Measurements from ENCODE around the gene GNG2.

Gene GNG2

DNA sequence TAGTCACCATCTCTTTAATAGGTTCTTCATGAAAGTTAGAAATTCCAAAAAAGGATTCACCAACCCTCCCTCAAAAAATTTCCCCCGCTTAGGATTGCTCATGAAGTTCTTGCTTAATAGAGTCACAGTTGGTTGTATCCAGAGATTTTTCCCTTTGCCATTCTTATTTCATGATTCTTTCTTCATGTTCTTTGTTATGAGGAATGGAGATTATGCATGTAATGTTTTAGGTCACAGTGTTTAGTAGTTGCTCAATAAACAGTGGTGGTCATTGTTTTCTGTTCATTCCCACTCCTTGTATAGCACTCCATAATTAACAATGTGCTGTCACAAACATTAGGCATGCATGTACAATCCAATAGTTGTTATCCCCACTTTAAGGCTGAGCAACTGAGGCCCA, 77.7 kb downstream of the GNG2 start:
- H3K4me3 ChIP-seq (ENCODE audit: low read depth, low read length), result no peak overlapping the region

DNA sequence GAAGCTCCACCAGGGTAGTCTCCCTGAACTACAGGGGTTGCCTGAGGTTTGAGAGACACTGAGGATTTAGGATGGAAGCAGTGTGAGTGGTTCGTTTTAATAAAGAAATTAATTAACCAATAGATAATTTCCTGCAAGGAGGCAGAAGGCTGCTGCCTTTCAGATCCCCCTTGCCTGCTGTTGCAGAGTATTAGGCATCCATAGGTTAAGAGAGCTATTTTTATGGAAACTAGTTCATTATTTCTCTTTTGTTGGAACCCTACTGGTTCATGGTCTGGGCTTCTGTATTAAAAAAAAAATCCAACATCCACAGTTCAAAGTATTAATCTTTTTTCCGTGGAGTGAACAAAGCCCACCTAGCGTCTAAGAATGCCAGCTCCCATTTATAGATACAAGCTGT, 78.4 kb downstream of the GNG2 start:
- H3K4me3 ChIP-seq (ENCODE audit: low read depth, low read length), result no peak overlapping the region

DNA sequence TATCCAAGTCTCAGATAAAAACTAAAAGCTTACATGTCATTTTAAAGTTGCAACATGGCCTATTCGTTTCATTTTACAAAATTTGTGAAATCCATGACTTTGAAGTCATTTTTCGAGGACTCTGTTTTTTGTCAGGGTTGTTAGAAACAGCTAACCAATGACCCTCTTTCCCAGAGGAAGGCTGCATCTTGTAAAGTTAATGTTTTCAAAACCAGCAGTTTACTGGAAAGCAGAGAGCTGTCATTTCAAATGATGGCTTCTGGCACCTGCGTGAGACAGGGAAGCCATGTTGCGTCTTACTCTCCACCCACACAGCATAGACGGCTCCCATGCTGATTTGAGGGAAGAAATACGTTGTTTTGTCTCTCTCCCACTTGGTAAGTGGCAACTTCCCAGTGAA, 78.8 kb downstream of the GNG2 start:
- no peak overlapping the region for H3K4me3 ChIP-seq (ENCODE audit: low read depth, low read length)

DNA sequence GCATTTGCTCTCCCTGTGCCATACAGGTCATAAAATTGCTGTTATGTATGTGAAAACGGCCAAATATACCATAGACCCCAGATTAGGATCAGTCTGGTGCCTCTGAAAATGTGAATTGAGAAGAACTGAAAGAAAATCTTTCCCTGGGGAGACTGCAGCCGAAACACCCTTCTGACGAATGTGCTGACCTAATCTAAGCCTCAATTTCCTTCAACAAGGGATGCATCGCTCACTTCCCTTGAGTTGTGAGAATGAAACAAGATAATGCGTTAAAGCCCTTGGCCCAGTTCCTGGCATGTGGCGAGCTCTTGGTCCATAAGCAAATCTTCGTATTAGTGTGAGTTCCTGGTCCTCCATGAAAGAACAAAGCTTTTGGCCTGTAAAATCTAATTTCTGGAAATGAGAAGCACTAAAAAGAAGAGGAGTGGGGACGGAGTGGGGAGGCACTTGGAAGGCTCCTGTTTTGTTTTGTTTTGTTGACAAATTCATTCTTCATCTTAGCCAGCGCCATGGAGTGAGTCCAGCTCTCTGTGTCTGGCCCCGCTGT, 79.4 kb downstream of the GNG2 start:
- no peak overlapping the region for H3K4me3 ChIP-seq (ENCODE audit: low read depth, low read length)

DNA sequence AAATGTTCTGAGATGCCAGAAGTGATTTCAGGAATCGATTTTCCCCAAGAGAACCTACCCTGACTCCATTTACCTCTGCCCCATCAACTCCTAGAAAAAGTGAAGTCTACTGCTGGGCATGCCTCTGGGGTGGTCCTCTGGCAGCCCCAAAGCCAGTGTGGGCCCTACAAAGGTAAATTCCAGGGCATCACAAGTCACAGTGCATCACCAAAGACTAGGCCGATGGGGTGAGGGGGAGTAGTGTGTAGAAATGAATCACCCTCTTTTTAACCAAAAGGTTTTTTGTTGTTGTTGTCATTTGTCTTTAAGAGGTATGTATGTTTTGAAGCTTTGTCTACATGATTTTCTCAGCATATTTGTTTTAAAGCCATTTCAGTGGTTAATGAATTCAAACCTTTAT, 82.6 kb downstream of the GNG2 start:
- H3K4me3 ChIP-seq (ENCODE audit: low read depth, low read length), result no peak overlapping the region

DNA sequence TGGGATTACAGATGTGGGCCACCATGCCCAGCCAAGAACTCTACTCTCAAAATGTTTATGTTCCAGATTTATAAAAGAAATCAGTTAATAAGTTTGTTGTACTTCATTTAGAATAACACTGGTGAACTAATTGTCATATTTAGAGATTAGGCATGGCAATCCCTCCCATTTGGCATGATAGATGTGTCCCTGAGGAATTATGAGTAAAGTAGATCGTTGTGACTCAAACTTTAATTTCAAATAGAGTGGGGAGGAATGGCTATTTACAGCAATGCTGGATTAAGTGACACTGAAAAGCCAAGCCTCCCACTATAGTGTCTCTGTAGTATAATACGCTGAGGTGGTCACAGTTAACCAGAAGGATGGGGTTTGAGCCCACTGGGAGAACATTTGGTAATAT, 89.6 kb downstream of the GNG2 start:
- no peak overlapping the region for H3K4me3 ChIP-seq (ENCODE audit: low read depth, low read length)

DNA sequence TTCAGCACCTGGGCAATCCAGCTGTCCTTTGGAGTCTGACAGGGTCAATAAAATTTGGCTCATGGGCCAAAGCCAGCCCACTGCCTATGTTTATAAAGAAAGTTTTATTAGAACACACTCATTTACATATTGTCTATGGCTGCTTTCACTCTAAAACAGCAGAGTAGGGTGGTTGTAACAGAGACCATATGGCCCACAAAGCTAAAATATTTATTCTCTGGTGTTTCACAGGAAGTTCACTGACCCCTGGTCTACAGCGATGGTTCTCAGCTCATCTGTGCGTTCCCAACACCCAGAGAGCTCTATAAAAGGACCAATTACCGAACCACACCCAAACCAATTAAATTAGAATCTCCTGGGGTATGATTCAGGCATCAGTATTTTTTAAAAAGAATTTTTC, 91.2 kb downstream of the GNG2 start:
- no peak overlapping the region for H3K4me3 ChIP-seq (ENCODE audit: low read depth, low read length)

DNA sequence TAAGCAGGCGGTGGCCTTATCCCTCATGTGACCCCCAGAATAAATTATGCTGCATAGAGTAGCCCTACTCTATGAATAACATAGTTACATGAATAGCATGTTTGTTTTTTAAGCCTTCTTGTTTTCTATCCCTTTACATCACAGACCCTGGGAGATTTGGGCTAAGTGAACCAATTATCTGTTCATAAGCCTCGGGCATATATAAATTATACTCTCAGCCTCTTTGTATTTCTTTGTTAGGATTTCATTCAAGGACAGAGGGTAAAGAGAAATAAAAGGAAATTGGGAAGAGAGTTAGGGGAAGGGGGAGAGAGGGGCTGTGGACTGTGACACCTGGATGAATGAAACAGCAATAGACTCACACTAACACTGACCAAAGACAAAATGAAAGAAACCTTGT, 93.6 kb downstream of the GNG2 start:
- no peak overlapping the region for H3K4me3 ChIP-seq (ENCODE audit: low read depth, low read length)

DNA sequence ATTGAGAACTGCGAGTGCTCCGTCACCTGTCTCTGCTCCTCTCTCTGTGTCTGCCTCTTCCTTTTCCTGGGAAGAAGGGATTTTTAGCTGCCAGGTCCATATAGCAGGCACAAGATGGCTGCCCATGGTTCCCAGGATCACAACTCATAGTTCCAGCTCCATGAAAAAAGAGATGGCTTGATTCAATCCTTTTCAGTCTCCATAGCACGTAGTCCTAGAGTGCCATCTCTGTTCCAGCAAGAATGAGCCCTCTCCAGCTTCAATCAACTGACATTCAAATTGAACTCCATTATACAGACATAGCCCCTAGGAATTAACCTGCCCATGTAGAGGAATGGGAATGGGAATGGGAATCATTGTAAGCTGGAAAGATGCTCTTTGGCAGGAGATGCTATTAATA, 94.2 kb downstream of the GNG2 start:
- no peak overlapping the region for H3K4me3 ChIP-seq (ENCODE audit: low read depth, low read length)

DNA sequence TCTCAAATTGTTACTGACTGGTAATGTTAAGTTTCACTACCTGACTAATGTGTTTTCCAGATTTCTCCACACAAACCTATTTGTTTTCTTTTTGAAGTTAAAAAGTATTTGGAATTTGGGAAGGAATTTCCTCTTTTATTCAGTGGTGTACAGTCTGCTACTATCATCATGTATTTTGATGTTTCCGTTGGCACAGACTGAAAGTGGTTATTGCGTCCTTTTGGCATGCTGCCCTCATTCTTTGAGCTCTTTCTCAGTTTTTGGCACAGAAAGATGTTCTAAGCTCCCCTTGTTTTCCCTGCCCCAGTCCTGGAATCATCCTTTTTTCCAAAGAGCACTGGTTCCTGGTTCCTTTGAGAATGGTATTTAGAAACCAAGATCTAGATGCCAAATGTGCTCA, 97.5 kb downstream of the GNG2 start:
- H3K4me3 ChIP-seq (ENCODE audit: low read depth, low read length), result no peak overlapping the region

DNA sequence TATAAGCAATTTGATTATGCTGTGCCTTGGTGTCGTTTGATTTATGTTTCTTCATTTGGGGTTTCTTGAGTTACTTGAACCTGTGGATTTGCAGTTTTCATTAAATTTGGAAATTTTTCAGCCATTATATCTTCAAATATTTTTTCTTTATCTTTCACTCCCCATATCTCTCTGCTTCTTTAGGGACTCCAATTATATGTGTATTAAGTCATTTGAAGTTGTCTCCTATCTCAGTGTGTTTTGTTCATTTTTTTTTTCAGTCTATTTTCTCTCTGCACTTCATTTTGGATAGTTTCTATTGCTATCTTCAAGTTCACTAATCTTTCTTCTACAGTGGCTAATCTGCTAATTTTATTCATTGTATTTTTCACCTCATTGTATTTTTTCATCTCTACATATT, 99.5 kb downstream of the GNG2 start:
- H3K4me3 ChIP-seq (ENCODE audit: low read depth, low read length), result no peak overlapping the region

DNA sequence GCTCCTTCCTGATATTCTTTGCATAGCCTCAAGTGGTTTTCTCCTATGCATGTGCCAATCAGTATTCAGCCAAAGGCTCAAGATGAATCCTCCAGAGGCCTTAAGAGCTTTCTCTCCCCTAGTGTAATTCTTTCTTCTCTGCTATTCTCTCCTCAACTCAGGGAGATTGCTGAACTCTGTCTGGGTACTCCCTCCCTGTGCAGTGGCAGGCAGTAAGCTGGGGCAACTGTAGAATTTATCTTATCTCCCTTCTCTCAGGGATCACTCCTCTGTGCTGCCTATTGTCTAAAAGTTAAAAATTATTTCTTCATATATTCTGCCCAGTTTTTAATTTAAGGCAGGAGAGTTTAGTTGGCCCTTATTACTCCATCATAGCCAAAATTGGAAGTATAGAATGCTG, 100.5 kb downstream of the GNG2 start:
- no peak overlapping the region for H3K4me3 ChIP-seq (ENCODE audit: low read depth, low read length)

DNA sequence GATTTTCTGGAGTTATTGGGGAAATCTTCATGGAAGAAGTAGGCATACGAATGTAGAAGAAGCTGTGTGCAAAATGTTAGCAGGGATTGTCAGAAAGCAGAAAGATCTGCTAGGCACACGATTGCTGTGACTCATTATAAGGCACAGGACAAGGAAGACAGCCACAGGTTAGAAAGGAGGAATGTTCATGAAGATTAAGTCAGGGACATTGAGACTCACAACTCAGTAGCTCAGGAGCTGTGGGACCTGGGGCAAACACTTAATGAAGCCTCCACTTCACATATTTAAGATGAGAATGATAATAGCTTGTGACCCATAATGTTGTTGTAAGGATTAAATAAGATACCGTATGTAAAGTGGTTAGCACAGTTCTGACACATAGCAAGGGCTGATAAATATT, 102.3 kb downstream of the GNG2 start:
- no peak overlapping the region for H3K4me3 ChIP-seq (ENCODE audit: low read depth, low read length)

DNA sequence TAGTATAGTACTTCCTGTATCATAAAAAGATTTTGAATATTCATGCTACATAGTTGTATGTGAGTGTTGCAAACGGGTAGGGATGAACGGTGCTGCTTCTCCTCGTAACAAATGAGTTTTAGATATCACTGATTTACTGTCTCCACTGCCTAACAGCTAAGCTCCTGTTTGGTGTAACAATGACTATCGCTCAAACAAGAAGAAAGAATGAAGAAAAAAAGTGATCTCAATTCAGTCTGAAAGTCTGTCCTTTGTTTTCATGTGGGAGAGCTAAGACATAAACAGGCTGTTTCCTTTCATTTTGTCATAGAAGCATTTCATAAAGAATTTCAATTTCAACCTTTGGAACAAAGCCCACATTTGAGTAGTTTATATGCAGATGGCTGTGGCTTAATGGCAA, 102.9 kb downstream of the GNG2 start:
- H3K4me3 ChIP-seq (ENCODE audit: low read depth, low read length), result no peak overlapping the region

DNA sequence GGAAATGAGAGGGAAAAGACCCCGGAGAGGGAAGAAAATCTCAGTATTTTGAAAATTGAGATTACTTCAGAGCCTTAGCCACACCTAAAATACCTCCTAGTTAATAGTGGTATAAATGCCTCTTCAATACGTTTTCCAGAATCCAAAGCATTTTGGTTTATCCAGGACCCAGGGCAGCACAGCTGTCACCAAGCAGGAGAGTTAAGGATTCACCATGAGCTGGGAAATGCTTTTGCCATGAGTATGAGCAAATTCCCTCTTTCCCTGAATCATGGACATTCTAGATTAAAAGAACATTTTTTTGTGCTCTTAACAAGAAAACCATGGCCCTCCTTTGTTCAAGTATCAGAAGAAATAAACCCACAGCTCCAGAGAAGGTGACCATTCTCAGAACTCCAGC, 107.1 kb downstream of the GNG2 start:
- no peak overlapping the region for H3K4me3 ChIP-seq (ENCODE audit: low read depth, low read length)

DNA sequence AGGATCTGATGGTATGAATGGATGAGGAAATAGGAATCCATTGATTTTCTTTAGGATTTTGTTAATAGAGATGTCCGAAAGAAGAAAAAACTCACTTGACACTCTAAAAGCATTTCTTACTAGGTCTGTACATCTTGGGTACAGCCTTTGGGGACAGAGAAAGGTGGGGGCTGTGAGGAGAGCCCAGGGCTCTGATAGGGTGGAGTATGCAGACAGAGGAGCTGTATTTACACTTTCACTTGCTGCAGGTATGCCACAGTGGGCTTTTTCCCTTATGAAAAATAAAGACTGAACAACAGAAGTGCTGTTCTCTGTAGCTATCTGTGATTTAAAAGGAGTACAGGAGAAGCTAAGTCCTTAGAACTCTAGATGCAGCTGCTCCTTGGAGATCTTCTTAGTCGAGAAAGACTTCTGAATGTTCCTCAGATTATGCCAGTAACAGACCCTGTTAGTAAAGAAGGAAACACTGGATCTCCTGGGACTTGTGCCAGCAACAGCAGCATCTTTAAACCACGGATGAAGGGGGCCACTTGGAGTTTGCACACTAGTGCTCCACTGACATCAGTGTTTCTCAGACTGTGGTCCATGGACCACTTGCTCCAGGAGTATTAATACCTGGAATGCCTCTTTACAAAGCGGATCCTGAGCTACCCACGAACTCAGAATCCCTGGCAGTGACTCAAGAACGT, 109.6 kb downstream of the GNG2 start:
- H3K4me3 ChIP-seq (ENCODE audit: low read depth, low read length), result no peak overlapping the region

DNA sequence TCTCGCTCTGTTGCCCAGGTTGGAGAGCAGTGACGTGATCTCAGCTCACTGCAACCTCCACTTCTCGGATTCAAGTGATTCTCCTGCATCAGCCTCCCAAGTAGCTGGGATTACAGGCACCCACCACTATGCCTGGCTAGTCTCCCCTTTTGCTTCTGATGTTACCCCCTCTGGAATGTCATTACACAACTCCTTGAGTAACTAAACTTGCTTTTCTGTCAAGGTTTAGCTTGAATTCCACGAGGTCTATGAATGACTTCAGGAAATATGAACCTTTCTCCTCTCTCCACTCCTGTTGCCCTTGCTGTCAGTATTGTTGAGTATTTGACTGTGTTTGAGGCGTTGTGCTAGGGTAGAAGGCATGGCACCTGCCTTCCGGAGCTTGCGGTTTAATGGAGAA, 112.2 kb downstream of the GNG2 start:
- H3K4me3 ChIP-seq (ENCODE audit: low read depth, low read length), result no peak overlapping the region

DNA sequence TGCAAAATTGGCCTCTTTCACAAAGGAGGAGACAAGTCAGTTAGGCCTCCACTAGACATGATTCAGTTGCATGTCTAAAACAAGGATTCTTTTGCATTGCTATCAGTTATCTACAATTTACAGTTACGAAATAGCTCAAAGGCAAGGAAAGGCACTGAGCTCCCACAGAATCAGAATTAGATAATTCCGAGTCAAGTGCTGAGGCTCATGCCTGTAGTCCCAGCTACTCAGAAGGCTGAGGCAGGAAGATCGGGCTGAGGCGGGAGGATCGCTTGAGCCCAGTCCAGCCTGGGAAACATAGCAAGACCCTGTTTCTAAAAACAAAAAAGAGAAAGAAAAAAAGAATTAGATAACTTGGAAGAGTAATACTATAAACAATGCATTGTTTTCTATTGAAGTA, 116.7 kb downstream of the GNG2 start:
- no peak overlapping the region for H3K4me3 ChIP-seq (ENCODE audit: low read depth, low read length)

DNA sequence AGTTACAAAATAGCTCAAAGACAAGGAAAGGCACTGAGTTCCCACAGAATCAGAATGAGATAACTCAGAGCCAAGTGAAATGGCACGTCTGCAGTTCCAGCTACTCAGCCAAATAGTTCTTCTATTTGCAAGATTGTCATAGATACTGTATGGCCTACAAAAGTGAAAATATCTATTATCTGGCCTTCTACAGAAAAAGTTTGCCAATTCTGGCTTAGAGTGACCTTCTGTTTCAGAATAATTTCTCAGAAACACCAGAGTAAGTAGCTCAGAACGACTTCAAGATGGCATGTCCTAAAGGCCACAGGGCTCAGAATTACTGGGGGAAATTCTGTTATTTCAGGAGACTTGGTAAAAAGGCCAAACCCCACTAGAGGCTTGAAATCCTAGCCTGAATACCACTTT, 118.3 kb downstream of the GNG2 start:
- no peak overlapping the region for H3K4me3 ChIP-seq (ENCODE audit: low read depth, low read length)

DNA sequence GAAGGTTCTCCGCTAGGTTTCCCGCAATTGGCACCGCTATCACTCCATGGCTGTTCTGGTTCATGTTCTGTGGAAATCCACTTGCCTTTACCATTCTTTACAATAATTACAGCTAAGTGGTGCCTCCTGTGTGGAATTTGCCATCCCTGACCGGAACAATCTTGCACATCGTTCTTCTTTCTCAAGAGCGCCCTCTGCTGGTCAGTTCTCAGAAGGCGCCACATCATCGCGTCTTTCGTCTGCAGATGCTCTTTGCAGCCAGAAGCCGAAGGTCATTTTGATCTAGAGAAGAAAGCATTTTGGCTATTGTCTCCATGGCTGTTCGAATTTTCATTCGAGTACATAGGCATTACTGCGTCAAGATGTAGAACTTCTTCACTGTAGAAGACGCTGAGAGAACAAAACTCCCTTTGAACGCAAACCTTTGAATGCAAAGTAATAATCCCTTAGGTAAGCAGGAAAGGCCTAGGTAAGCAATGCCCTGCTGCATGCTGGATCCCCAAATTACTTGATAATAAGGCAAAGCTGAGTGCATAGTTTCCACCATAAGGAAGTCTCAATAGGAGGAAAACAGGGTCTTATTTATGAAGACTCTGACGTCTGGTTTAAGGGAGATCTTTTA, 118.8 kb downstream of the GNG2 start:
- no peak overlapping the region for H3K4me3 ChIP-seq (ENCODE audit: low read depth, low read length)

DNA sequence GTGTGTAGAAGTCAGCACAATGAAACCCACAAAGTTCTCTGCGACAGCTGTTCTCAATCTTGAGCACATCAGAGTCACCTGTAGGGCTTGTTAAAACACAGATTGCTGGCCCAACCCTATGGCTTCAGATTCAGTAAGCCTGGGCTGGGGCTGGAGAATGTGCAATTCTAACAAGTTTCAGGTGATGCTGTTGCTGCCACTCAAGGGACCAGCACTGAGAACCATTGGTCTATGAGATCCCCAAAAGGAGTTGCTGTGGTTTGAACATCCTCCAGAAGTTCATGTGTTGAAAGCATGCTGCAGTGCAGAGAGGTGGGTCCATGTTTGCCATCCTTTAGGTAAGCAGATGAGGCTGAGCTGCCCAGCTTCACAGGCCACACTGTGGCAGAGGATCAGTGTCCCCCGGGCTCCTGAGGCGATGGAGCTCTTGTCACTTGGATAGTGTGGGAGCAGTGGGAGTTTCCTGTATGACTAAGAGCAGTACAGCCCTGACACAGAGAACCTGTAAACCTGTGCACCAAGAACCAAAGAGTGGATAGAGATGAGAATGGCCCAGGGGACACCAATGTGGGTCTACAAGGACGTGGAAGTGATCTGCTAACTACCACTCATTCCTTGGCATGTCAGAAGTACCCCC, 120.9 kb downstream of the GNG2 start:
- H3K4me3 ChIP-seq (ENCODE audit: low read depth, low read length), result no peak overlapping the region

DNA sequence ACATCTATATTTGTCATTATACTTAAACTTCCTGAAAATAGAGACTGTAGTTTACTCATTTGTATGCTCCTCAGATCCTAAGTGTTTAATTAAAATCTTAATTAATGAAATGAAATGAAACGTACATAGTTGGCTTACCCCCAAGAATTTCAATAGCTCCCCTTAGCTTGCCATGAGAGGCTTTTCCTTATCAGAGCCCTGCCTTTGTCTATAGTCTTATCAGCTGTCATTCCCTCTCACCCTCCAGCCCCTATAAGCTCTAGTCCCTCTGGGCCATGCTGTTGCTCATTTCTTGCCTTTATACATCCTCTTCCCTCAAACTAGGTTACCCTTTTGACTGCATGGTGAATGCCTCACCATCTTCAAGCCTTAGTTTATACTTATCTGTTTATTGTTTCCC, 127.8 kb downstream of the GNG2 start:
- H3K4me3 ChIP-seq (ENCODE audit: low read depth, low read length), result no peak overlapping the region

Data from iPS-11a (cell line).